Measurements from ENCODE around the gene ACTL10.

GRCh38 chr20:33648396-33649004 is 18.2 kb upstream of the ACTL10 start:
- TF ChIP-seq CTCF (IDR thresholded peaks at IDR 0.05) = no peak
- no peak for TF ChIP-seq POLR2A (IDR thresholded peaks at IDR 0.05)
- TF ChIP-seq EP300 (IDR thresholded peaks at IDR 0.05; ENCODE audit: low read depth) = no peak
